T follicular helper cell (primary cell): Measurements from ENCODE around the gene SDC1.

Experiments used
- DNase-seq: peaks from one replicate; pipeline ENCODE4 v3.0.0-alpha.2; 2020; ENCODE audit warnings: low read depth

Gene SDC1

DNA sequence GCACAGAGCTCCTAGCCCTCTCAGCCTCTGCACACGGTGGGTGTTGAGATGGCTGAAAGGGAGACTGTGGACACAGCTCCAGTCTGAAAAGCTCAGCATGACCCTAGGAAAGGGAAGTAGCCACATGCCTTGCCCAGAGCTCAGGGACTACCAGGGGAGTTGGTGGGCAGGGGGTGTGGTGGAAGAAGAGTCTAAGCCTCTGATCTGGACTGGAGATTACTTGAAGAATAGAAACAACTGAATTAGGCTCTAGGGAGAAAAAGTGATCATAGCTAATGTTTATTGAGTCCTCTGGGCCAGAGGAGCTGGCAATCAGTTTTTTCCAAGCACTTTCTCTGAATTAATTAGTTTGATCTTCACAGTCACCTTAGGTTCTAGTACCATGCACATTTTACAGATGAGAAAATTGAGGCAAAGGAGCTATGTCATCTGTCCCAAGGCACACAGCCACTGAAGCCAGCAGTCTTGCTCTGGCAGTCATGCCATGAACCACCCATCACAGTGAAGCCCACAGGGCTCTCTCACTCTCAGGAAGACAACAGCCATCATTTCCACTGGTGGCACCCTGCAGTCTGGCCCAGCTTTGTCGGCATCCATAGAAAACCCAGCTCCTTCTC lies 10.3 kb downstream of the SDC1 start:
- no peak for DNase-seq

- no peak for DNase-seq
These were observed 11.0 kb downstream of the SDC1 start for GRCh38 chr2:20213651-20214565.

GRCh38 chr2:20212871-20213503 lies 11.9 kb downstream of the SDC1 start:
- no peak for DNase-seq

GRCh38 chr2:20212459-20212870 lies 12.5 kb downstream of the SDC1 start:
- no peak for DNase-seq

- no peak for DNase-seq
These were observed 13.0 kb downstream of the SDC1 start for GRCh38 chr2:20211860-20212458.

GRCh38 chr2:20211420-20211819 lies 13.5 kb downstream of the SDC1 start:
- DNase-seq, result no peak

DNA sequence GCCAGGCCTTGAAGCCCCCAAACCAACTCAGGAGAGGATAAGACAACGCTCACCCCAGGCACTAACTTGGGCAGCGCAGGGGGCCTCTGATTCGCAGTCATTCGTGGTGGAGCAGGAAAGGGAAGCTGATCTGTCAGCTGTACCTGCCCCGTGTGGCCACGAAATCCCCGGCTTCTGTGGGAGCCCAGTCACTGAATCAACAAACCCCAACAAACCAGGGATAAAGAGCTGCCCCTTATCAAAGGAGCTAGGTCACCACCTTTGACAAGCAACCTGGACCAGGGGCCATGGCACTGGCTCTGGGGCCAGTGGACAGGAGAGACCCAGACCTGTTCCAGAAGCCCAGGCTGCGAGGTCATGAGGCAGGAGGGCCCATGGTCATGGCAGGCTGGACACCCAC lies 14.5 kb downstream of the SDC1 start:
- no peak for DNase-seq

DNA sequence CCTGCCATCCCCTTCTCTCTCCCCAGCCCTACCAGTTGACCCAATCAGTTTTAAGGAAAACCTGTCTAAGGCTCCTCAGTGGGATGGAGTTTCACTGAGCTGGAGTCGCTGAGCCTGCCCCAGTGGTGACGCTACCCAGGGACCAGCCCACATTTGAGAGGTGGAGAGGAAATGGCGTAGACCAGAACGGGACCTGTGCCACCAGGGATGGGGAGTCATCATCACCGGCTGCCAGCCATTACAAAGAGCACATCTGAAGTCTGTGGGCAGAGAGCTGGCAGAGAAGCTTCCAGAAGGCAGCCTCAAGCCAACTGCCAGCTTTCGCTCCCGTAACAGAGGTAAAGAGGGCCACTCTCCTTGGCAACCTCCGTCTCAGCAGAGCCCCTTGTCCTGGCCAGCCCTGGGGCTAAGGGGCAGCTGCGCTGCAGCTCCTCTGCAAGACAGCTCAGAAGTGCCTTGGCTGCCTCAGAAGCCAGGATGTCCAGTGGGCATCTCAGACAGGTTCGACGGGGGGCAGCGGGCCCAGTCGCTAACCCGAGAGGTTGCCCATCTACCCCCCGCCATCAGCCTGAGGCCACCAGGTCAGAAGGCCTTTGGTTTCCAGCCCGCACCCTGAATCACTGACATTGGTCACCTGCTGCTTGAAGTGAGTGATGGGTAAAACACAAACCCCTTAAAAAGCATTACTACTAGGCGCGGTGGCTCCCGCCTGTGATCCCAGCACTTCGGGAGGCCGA lies 15.4 kb downstream of the SDC1 start:
- DNase-seq, result no peak

DNA sequence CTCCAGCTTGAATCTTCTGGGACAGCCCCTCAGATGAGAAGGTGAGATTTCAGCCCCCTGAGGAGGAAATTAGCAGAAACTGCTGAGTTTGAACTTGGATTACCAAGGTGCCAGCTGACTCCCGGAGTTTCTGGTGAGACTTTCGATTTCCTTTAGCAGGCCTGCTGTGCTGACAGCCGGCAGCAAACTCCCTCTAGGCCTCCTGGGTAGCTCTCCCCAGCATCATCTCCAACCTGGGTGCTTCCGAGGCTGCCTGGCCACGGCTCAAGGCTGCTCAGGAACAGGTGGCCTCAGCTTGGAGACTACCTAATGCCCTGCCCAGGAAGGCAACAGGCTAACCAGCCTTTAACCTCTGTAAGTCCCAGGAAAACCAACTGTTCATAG lies 16.5 kb downstream of the SDC1 start:
- DNase-seq, result no peak

- no peak for DNase-seq
These were observed 17.9 kb downstream of the SDC1 start for GRCh38 chr2:20207051-20207450.

DNA sequence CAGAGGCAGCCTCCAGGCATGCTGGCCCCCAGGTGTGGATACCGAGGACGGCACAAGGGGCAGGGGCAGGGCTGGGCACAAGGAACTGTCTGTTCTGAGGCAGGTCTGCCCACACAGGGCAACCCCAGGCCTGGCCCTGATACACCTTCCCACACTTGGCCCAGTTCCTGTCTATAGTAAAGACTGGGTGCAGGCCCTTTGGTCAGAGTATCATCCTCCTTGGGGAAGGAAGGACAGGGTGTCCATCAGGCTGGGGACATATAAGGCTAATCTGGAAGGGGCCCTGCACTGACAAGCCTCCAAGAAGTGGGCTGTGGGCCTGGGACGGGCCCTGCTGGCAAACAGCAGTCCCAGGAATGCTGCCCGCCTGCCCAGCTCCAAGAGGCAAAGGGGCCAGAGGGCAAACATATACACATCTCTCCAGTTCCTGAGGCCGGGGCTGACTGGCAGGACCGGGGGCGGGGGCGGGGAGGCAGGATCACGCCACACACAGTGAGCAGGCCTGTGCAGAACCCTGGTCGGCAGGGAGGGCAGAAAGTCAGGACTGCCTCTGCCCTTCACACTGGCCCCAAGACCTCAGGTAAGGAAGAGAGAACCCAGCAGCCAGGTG lies 18.9 kb downstream of the SDC1 start:
- DNase-seq, result no peak

- DNase-seq, result no peak
These were observed 19.9 kb downstream of the SDC1 start for GRCh38 chr2:20205069-20205468.

DNA sequence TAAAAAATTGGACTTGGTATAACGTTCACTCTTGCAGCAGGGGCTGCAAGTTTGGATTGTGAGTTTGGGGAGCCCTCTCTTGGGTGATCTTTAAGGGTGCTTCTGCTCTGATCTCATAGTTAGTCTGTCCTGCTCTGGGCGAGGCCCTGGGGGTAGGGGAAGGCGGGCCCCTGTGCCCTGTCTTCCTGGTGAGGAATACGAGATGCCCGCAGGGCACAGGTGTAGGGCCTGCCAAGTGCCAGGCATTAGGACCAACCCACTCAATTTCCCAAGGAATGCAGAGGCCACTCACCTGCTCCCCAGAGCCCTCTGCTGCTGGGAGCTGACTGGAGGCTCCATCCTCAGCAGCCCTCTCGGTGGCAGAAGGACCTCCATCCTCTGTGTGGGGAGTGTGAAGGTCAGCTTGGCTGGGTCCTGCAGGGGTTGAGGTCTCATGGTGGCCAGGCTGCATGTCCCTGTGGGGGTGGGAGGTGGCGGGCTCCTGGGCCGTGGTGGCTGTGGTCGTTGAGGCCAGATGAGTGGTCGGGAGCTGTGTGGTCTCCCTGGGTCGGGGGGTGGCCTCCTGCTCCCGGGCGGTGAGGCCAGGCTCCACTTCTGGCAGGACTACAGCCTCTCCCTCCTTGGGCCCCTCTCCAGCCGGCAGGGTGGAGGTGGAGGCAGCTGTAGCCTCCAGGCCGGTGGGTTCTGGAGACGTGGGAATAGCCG lies 21.3 kb downstream of the SDC1 start:
- DNase-seq, result no peak

DNA sequence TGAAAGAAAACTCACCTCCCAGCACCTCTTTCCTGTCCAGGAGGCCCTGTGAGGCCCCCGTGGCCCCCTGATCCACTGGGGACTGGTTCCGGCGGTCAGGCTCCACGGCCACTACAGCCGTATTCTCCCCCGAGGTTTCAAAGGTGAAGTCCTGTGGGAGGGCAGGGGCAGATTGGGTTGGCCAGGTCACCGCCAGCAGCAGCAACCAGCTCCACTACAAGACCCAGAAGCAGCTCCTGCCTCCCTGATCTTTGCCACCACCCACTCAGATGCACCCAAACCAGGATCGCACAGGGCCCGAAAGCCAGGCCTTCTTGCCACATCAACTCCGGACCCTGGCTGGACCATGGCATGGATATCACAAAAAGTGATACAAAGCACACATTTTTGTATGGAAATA lies 21.9 kb downstream of the SDC1 start:
- no peak for DNase-seq

GRCh38 chr2:20201671-20202070 lies 23.3 kb downstream of the SDC1 start:
- no peak for DNase-seq

- DNase-seq, result no peak
These were observed 24.0 kb downstream of the SDC1 start for GRCh38 chr2:20200697-20201555.

GRCh38 chr2:20199633-20200270 lies 25.2 kb downstream of the SDC1 start:
- DNase-seq, result no peak

- no peak for DNase-seq
These were observed 25.9 kb downstream of the SDC1 start for GRCh38 chr2:20198796-20199632.
